DMS114 treated with DMSO at 0.1 percent for 48 hours (cell line): ENCODE measurements around the gene P2RX4.
"Not testable (repeated sequence)": the region's sequence is repeated elsewhere in the genome, so short reads cannot be mapped to it uniquely, and the experiment has no call there.

Experiments
- DNase-seq: peaks from one replicate; lab custom pipeline; 2025; ENCODE audit not compliant: unreplicated experiment; lab: John Stamatoyannopoulos, UW

P2RX4 gene

GRCh38 chr12:121187501-121187900, 22.4 kb upstream of the P2RX4 start:
- no peak for DNase-seq

- DNase-seq, result no peak
Measured at GRCh38 chr12:121188227-121188626, 21.7 kb upstream of the P2RX4 start.

GRCh38 chr12:121189131-121189530, 20.8 kb upstream of the P2RX4 start:
- DNase-seq, result no peak

GRCh38 chr12:121189619-121190155, 20.2 kb upstream of the P2RX4 start:
- no peak for DNase-seq

GRCh38 chr12:121190523-121191031, 19.4 kb upstream of the P2RX4 start:
- DNase-seq, result no peak

- DNase-seq, result no peak
Measured at GRCh38 chr12:121191151-121191550, 18.8 kb upstream of the P2RX4 start.

- DNase-seq, result no peak
Measured at GRCh38 chr12:121196902-121197301, 13.0 kb upstream of the P2RX4 start.

- DNase-seq, result no peak
Measured at GRCh38 chr12:121198949-121199348, 11.0 kb upstream of the P2RX4 start.

GRCh38 chr12:121201140-121201539, 8.8 kb upstream of the P2RX4 start:
- not testable (repeated sequence) for DNase-seq

- no peak for DNase-seq
Measured at GRCh38 chr12:121202407-121203355, 7.2 kb upstream of the P2RX4 start.

GRCh38 chr12:121203482-121203881, 6.4 kb upstream of the P2RX4 start:
- DNase-seq, result no peak

- DNase-seq, result no peak
Measured at GRCh38 chr12:121205491-121205890, 4.4 kb upstream of the P2RX4 start.

- DNase-seq, result not testable (repeated sequence)
Measured at GRCh38 chr12:121208571-121208970, 1.4 kb upstream of the P2RX4 start.

GRCh38 chr12:121209221-121209620, 708 bp upstream of the P2RX4 start:
- DNase-seq, result no peak

GRCh38 chr12:121212875-121213274, 2.9 kb downstream of the P2RX4 start:
- no peak for DNase-seq

GRCh38 chr12:121214166-121214777, 4.3 kb downstream of the P2RX4 start:
- no peak for DNase-seq

GRCh38 chr12:121214855-121215745, 5.2 kb downstream of the P2RX4 start:
- DNase-seq, result no peak

GRCh38 chr12:121216102-121216501, 6.2 kb downstream of the P2RX4 start:
- no peak for DNase-seq

- DNase-seq, result no peak
Measured at GRCh38 chr12:121217063-121217462, 7.1 kb downstream of the P2RX4 start.

- no peak for DNase-seq
Measured at GRCh38 chr12:121217761-121218160, 7.8 kb downstream of the P2RX4 start.
